B cell (primary cell): ENCODE data around the gene MEF2B.

Source experiments
- EZH2 ChIP-seq: IDR thresholded peaks from 2 replicates; pipeline ENCODE4 v1.6.1; 2012; ENCODE audit warnings: borderline replicate concordance, low read depth, mild to moderate bottlenecking, moderate library complexity, low read length; ENCODE audit not compliant: insufficient read depth, poor library complexity, severe bottlenecking
- TF ChIP-seq, protein P1 (sequence below): fragments of 200-600 bp; IDR thresholded peaks from one replicate; pipeline ENCODE4 v1.8.0; 2022; ENCODE audit warnings: antibody characterized with exemption, mild to moderate bottlenecking

- TF ChIP-seq, protein P1, sequence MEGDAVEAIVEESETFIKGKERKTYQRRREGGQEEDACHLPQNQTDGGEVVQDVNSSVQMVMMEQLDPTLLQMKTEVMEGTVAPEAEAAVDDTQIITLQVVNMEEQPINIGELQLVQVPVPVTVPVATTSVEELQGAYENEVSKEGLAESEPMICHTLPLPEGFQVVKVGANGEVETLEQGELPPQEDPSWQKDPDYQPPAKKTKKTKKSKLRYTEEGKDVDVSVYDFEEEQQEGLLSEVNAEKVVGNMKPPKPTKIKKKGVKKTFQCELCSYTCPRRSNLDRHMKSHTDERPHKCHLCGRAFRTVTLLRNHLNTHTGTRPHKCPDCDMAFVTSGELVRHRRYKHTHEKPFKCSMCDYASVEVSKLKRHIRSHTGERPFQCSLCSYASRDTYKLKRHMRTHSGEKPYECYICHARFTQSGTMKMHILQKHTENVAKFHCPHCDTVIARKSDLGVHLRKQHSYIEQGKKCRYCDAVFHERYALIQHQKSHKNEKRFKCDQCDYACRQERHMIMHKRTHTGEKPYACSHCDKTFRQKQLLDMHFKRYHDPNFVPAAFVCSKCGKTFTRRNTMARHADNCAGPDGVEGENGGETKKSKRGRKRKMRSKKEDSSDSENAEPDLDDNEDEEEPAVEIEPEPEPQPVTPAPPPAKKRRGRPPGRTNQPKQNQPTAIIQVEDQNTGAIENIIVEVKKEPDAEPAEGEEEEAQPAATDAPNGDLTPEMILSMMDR = no peak
- TF ChIP-seq EZH2 = no peak
Observed at GRCh38 chr19:19204181-19204580, 34.1 kb upstream of the MEF2B start.
